K562 treated with DMSO at 1 percent for 48 hours (cell line): ENCODE data around the gene UACA. TPM values are rescaled to one million over a fixed set of nuclear protein-coding genes. Genes with fewer than 3 reads are reported as not detected.

Experiments used
- total RNA-seq: library from RNA; unstranded; fragments of 300-600 nt; gene quantifications from 2 replicates; pipeline ENCODE4 v1.2.3, GENCODE V29; 2022; ENCODE audit warnings: low replicate concordance; ENCODE audit errors: extremely low read depth

Gene UACA, protein sequence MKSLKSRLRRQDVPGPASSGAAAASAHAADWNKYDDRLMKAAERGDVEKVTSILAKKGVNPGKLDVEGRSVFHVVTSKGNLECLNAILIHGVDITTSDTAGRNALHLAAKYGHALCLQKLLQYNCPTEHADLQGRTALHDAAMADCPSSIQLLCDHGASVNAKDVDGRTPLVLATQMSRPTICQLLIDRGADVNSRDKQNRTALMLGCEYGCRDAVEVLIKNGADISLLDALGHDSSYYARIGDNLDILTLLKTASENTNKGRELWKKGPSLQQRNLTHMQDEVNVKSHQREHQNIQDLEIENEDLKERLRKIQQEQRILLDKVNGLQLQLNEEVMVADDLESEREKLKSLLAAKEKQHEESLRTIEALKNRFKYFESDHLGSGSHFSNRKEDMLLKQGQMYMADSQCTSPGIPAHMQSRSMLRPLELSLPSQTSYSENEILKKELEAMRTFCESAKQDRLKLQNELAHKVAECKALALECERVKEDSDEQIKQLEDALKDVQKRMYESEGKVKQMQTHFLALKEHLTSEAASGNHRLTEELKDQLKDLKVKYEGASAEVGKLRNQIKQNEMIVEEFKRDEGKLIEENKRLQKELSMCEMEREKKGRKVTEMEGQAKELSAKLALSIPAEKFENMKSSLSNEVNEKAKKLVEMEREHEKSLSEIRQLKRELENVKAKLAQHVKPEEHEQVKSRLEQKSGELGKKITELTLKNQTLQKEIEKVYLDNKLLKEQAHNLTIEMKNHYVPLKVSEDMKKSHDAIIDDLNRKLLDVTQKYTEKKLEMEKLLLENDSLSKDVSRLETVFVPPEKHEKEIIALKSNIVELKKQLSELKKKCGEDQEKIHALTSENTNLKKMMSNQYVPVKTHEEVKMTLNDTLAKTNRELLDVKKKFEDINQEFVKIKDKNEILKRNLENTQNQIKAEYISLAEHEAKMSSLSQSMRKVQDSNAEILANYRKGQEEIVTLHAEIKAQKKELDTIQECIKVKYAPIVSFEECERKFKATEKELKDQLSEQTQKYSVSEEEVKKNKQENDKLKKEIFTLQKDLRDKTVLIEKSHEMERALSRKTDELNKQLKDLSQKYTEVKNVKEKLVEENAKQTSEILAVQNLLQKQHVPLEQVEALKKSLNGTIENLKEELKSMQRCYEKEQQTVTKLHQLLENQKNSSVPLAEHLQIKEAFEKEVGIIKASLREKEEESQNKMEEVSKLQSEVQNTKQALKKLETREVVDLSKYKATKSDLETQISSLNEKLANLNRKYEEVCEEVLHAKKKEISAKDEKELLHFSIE (N-terminal part only)
- not detected in 2 replicates for total RNA-seq

DNA sequence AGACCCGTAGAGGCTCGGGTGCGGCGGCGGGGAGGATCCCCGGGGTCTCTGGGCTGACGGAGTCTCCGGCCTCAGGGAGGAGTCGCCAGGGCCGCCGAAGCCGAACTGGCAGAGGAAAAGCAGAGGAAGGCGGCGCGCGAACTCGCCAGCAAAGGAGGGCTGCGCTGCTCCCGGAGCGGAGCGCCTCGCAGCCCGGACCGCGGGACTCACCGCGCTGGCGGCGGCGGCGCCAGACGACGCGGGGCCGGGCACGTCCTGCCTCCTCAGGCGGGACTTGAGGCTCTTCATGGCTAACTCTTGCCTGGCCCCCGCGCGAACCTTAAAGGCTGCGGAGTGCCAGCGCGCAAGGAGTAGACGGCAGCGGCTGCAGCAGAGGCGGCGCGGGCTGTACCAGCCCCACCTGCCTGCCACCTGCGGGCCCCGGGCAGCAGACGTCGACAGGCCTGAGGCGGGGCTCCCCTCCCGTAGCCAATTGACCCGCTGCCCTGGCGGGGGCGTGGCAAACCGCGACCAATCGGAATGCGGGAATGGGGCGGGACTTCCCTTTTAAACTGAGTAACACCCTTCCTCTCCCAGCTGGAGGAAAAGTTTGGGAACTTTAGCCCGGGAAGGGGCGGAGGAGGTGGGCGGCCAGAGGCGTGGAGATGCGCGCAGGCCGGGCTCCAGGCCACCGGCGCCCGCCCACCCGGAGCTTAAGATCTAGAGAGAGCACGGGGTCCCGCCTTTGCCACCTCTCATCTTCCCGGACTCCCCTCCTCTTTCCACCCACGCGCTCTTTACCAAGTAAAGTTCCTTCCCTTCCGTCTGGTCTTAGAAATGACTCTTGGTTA lies at the start of gene UACA:
UACA (minus strand) TSS at position 439 of the 830 bp plus-strand sequence; CDS start at position 288, 151 bp downstream.

Other genes with a start within 250 kb of the UACA start
- gene LARP6, start 90.6 kb upstream of the UACA start, total RNA-seq, result not detected in 2 replicates
- gene THAP10, start 128.9 kb upstream of the UACA start, total RNA-seq, result not detected in 2 replicates
- not detected in 2 replicates for gene LRRC49, start 129.3 kb upstream of the UACA start, total RNA-seq